Activated B cell treated with CpG ODN at 0.5 μM for 24 hours (primary cell): Measurements from ENCODE around the gene ARID3B. TPM values are rescaled to one million over a fixed set of nuclear protein-coding genes. Genes with fewer than 3 reads are reported as not detected.

Source experiments
- ATAC-seq: fragments of 200-7000 bp; cut with Tn5 transposase; one replicate; pipeline ENCODE4 v1.10.0; 2021; ENCODE audit warnings: low read depth, mild to moderate bottlenecking, moderate library complexity
- CTCF ChIA-PET: fragments of 350-600 bp; sonication (Branson Sonifier 250); formaldehyde crosslinking; loops from one replicate; lab custom pipeline; 2021; ENCODE audit warnings: antibody characterized with exemption; lab: Charles Lee
- POLR2A ChIA-PET: fragments of 350-600 bp; sonication (Branson Sonifier 250); formaldehyde crosslinking; loops from one replicate; lab custom pipeline; 2021; ENCODE audit warnings: antibody characterized with exemption; lab: Charles Lee
- DNase-seq: peaks from one replicate; pipeline ENCODE4 v3.0.0; 2022
- H3K27ac Mint-ChIP-seq: one replicate; pipeline ENCODE4 v1.8.0; 2020; ENCODE audit warnings: mixed read lengths
- H3K27me3 Mint-ChIP-seq: one replicate; pipeline ENCODE4 v1.8.0; 2021; ENCODE audit warnings: mixed read lengths
- H3K36me3 Mint-ChIP-seq: one replicate; pipeline ENCODE4 v1.8.0; 2021; ENCODE audit warnings: low read depth, mixed read lengths
- H3K4me1 Mint-ChIP-seq: one replicate; pipeline ENCODE4 v1.8.0; 2021; ENCODE audit warnings: mixed read lengths
- H3K4me3 Mint-ChIP-seq: one replicate; pipeline ENCODE4 v1.8.0; 2020; ENCODE audit warnings: mild to moderate bottlenecking, mixed read lengths
- H3K9me3 Mint-ChIP-seq: one replicate; pipeline ENCODE4 v1.8.0; 2020; ENCODE audit warnings: mixed read lengths
- intact Hi-C: fragments of 100-400 bp; cut with micrococcal nuclease; formaldehyde crosslinking; loops from one replicate; pipeline ENCODE4 v1.15.1; 2024
- total RNA-seq: library from RNA; stranded (reverse); gene quantifications from 2 replicates; pipeline ENCODE4 v1.2.3, GENCODE V29; 2022
- TF ChIP-seq, protein P1 (sequence below): fragments of 200-600 bp; IDR thresholded peaks from one replicate; pipeline ENCODE4 v1.8.0; 2022; ENCODE audit warnings: antibody characterized with exemption, mild to moderate bottlenecking

Gene ARID3B
- total RNA-seq, 1 donor from 2014 or later = 26.9 TPM

DNA sequence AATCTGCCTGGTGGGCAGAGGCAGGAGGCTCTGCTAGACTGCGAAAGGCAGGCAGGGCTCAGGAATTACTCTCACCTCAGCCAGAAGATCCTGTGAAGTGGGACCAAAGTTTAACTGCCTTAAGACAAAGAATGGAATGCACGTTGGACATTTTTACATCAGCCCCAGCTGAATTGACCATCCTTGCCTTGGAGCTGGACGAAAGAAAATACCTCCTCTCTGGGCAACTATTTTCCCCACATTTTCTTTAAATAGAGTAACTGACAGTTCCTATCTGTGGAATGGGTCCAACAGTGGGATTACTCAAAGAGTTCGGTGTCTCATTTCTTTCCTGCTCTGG lies 28.7 kb downstream of the ARID3B start:
- ATAC-seq (no peak), DNase-seq (no peak)
- ChIA-PET POLR2A (no interaction called here), CTCF (no interaction called here)
- intact Hi-C loops = no loop called here
- no peak overlapping the region for H3K4me3 Mint-ChIP-seq
- H3K27me3 Mint-ChIP-seq = no peaks in the 10 kb centered on the region
- H3K27ac Mint-ChIP-seq = no peak overlapping the region
- no peaks in the 10 kb centered on the region for H3K9me3 Mint-ChIP-seq
- TF ChIP-seq, protein P1, sequence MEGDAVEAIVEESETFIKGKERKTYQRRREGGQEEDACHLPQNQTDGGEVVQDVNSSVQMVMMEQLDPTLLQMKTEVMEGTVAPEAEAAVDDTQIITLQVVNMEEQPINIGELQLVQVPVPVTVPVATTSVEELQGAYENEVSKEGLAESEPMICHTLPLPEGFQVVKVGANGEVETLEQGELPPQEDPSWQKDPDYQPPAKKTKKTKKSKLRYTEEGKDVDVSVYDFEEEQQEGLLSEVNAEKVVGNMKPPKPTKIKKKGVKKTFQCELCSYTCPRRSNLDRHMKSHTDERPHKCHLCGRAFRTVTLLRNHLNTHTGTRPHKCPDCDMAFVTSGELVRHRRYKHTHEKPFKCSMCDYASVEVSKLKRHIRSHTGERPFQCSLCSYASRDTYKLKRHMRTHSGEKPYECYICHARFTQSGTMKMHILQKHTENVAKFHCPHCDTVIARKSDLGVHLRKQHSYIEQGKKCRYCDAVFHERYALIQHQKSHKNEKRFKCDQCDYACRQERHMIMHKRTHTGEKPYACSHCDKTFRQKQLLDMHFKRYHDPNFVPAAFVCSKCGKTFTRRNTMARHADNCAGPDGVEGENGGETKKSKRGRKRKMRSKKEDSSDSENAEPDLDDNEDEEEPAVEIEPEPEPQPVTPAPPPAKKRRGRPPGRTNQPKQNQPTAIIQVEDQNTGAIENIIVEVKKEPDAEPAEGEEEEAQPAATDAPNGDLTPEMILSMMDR = no peak
- H3K4me1 Mint-ChIP-seq = peaks cover 5% of the 10 kb centered on the region
- H3K36me3 Mint-ChIP-seq = peaks cover 63% of the 10 kb centered on the region

DNA sequence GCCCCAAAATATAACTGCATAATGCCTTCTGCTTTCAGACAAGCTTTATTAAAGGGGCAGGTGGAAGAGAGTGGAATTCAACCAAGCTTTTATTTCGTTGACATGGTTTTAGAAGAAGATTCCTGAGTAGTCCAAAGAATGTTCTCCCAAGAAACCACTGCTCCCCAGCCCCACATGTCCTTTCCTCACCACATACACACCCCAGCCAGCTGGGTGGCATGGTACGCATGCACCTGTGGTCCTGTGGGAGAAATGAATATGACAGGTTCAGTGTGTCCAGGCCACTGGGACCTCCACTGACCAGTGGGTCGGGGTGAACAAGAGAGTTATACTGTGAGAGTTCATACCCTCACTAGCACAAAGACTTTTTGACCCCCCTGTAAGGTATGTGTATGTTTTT lies 30.2 kb downstream of the ARID3B start:
- CTCF ChIA-PET = interaction anchor here (0.6 kb wide), 1 partner anchor 644 kb away, joined by 3 read pairs; no protein-coding TSS in a partner anchor
- H3K27ac Mint-ChIP-seq = no peak overlapping the region

DNA sequence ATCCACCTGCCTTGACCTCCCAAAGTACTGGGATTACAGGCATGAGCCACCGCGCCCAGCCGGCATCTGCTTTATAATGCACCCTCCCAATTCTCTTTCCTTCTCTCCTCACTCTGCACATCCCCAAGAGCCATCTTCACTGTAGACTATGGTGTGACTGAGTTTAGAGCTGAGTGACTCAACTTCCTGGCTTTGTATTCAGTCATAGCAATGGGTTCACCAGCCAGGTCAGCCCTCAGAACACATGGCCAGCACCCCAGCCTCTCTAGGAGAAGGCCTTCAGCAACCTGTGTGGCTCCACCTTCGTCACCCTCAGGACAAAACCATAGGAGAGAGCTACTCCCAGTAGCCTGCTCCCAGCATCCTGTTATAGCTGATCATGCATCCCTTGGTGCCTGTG lies 33.0 kb downstream of the ARID3B start:
- H3K27ac Mint-ChIP-seq = no peak overlapping the region
- ATAC-seq = no peak
- ChIA-PET CTCF (no interaction called here), POLR2A (interaction anchor here (0.6 kb wide), 1 partner anchor 106 kb away, joined by 5 read pairs; no protein-coding TSS in a partner anchor)
- TF ChIP-seq, protein P1 = no peak
- no peaks in the 10 kb centered on the region for H3K27me3 Mint-ChIP-seq
- intact Hi-C loops = no loop called here
- H3K4me3 Mint-ChIP-seq = no peak overlapping the region
- H3K36me3 Mint-ChIP-seq = peaks cover 80% of the 10 kb centered on the region
- no peak for DNase-seq
- no peaks in the 10 kb centered on the region for H3K9me3 Mint-ChIP-seq
- no peaks in the 10 kb centered on the region for H3K4me1 Mint-ChIP-seq

More for the DNA sequence above, 30.2 kb downstream of the ARID3B start:
- POLR2A ChIA-PET = no interaction called here
- no peaks in the 10 kb centered on the region for H3K9me3 Mint-ChIP-seq
- peaks cover 5% of the 10 kb centered on the region for H3K4me1 Mint-ChIP-seq
- intact Hi-C loops = no loop called here
- ATAC-seq (no peak), DNase-seq (no peak)
- no peak overlapping the region for H3K4me3 Mint-ChIP-seq
- H3K36me3 Mint-ChIP-seq = peaks cover 72% of the 10 kb centered on the region
- TF ChIP-seq, protein P1 = no peak
- no peaks in the 10 kb centered on the region for H3K27me3 Mint-ChIP-seq

DNA sequence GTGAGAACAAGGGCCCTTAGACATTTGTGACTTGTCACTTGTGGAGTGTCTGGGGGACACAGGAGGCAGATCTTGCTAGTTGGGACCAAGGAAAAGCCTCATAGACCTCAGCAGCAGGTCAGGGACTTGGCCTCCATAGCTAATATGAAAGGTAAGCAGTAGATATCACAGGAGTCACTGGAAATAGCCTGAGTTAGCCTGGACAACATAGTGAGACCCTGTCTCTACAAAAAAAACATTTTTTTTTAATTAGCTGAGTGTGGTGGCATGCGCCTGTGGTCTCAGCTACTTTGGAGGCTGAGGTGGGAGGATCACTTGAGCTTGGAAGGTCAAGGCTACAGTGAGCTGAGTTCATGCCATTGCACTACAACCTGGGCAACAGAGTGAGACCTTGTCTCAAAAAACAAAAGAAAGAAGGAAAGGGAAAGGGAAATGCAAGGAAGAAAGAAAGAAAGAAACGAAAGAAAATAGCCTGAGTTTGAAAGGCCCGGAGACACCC lies 37.5 kb downstream of the ARID3B start:
- Mint-ChIP-seq H3K9me3 (no peaks in the 10 kb centered on the region), H3K36me3 (peaks cover 74% of the 10 kb centered on the region), H3K27me3 (no peaks in the 10 kb centered on the region), H3K4me1 (no peaks in the 10 kb centered on the region), H3K4me3 (no peak overlapping the region), H3K27ac (no peak overlapping the region)
- POLR2A ChIA-PET = interaction anchor here (0.7 kb wide), 1 partner anchor 15 kb away, joined by 9 read pairs; no protein-coding TSS in a partner anchor
- CTCF ChIA-PET = no interaction called here
- TF ChIP-seq, protein P1 = no peak
- ATAC-seq (no peak), DNase-seq (no peak)
- intact Hi-C loops = no loop called here

DNA sequence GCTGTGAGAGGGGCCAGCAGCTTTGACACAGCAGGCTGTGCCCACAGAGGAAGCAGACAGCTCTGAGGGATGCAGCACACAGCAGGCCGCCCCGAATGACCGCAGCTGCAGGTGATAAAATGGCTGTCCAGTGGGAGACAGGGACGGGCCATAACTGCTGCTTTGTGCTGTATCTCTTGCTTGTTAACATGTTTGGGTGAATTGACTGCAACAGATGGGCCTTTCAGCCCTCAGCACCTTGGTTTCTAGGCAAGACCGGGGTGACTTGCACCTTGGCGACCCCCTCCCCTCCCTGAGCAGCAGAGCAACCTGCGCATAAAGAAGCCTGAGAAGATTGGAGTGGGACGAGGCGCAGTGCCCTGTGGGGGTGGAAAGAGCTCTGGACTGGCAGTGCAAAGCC lies 38.0 kb downstream of the ARID3B start:
- intact Hi-C loops = no loop called here
- peaks cover 74% of the 10 kb centered on the region for H3K36me3 Mint-ChIP-seq
- H3K4me3 Mint-ChIP-seq = no peak overlapping the region
- POLR2A ChIA-PET = no interaction called here
- H3K27me3 Mint-ChIP-seq = no peaks in the 10 kb centered on the region
- no peak overlapping the region for H3K27ac Mint-ChIP-seq
- no peak for ATAC-seq
- DNase-seq = no peak
- no peaks in the 10 kb centered on the region for H3K4me1 Mint-ChIP-seq
- TF ChIP-seq, protein P1 = no peak
- CTCF ChIA-PET = no interaction called here
- no peaks in the 10 kb centered on the region for H3K9me3 Mint-ChIP-seq
